ENCODE data around the gene CDC42BPA. TPM values are rescaled to one million over a fixed set of nuclear protein-coding genes. Genes with fewer than 3 reads are reported as not detected.
"Not testable (repeated sequence)": the region's sequence is repeated elsewhere in the genome, so short reads cannot be mapped to it uniquely, and the experiment has no call there.

The CDC42BPA gene
- polyA plus RNA-seq, 3 donors = 36.9 to 40.2 (median 40.0) TPM

DNA sequence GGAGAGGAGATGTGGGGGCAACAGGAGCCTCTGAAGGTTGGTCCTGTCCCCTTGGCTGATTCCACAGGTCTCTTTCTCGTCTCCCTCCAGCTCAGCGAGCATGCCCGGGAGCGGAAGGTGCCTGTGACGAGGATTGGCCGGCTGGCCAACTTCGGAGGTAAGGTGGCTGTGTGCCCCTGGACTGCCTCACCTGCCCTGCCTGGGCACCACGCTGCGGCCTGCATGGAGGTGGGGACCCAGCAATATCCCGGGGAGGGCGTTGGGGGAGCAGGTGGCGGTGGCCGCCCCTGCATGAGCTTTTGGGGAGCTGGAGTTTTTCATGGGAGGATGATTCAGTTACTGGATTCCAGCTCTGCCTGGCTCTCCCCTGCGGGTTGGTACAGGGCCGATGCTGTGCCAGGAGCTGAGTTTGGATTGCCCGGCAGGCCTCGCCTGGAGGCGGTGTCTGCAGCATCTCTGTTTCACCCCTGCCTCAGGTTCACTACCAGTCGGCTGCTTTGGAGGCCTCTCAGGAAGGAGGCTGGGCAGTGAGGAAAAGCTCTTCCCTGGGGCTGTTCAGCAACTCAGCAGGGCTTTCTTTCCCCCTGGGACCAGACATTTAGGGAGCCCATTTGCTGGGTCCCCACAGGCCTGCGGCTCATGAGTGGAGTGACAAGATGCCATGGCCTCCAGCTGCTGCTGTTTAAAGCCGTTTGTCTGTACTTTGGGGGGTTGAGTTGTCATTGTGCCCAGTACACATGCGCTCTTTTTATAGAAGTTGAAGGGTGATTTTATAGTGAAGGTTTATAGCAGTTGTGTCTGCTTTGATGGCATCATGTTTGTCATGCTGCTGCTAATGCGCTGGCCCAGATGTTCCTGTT is 352.5 kb downstream of the CDC42BPA start:
- no peak for DNase-seq

DNA sequence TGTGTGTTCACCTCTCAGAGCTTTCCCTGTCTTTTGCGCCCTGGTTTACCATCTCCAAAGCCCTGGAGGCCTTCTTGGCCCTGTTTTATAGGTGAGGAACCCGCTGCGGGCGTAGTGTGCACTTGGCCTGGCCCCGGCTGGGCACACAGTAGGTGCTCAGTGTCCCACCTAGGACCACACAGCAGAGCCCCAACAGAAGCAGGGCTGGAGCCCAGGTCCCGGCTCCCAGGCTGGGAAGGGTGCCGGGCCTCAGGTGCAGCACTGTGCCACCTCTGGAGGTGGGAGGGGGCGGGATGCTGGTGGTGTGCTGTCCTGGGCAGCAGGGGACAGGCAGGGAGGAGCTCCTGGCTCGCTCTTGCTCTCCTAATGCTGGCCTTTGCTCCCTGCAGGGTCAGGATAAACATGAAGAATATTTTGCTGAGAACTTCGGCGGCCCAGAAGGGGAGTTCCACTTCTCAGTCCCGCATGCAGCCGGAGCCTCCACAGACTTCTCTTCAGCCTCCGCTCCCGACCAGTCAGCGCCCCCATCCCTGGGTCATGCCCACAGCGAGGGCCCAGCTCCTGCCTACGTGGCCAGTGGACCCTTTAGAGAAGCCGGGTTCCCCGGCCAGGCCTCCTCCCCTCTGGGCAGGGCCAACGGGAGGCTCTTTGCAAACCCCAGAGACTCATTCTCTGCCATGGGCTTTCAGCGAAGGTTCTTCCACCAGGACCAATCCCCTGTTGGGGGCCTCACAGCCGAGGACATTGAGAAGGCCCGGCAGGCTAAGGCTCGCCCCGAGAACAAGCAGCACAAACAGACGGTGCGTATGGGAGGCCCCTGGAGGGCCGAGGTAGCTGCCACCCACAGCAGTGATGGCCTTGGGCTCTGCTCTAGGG is 353.4 kb downstream of the CDC42BPA start:
- no peak for DNase-seq

DNA sequence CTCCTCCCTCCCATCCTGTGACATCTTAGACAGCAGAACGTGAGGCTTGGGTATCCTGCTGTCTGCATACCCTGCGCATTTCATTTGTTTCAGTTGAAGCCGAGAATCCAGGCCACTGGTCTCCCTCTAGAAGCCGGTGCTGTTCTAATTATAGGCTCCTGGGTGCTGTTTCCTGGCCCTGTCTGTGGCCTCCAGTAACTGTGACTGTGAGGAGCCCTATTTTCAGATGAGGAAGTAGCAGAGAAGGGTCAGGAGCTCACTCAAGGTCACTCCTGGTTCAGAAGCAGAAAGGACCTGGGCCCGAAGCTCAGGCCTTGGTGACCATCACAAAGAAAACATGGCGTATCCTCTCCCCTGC is 354.2 kb downstream of the CDC42BPA start:
- no peak for DNase-seq

GRCh38 chr1:226962421-226963391 is 355.6 kb downstream of the CDC42BPA start:
- DNase-seq = no peak

- DNase-seq = no peak
Measured at GRCh38 chr1:226960944-226961765, 357.1 kb downstream of the CDC42BPA start.

- no peak for DNase-seq
Measured at GRCh38 chr1:226960256-226960655, 358.0 kb downstream of the CDC42BPA start.

GRCh38 chr1:226958300-226958699 is 360.0 kb downstream of the CDC42BPA start:
- DNase-seq = no peak

DNA sequence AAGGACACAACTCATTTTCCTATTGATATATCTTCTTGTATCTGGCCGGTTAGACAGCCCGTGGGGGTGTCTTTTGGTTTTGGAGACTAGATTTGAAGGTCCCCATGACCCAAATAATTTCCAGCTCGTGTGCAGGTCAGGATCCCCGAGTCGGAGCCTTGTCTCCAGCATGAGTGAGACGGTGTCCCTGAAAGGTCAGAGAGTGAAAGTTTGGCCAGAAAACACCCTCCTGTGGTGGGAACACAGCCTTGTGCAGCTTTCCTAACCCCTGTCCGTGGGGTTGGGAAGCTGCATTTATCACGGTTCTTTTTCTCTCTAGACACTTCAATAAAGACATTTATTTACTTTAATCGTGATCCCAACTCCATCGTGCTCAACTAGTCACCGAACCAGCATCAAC is 360.6 kb downstream of the CDC42BPA start:
- DNase-seq = no peak

GRCh38 chr1:226956942-226957713 is 361.2 kb downstream of the CDC42BPA start:
- DNase-seq = no peak

DNA sequence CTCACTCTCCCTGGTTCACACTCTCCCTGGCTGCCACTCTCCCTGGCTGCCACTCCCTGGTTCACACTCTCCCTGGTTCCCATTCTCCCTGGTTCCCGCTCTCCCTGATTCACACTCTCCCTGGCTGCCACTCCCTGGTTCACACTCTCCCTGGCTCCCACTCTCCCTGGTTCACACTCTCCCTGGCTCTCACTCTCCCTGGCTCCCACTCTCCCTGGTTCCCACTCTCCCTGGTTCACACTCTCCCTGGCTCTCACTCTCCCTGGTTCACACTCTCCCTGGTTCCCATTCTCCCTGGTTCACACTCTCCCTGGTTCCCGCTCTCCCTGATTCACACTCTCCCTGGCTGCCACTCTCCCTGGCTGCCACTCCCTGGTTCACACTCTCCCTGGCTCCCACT is 362.4 kb downstream of the CDC42BPA start:
- DNase-seq = not testable (repeated sequence)

DNA sequence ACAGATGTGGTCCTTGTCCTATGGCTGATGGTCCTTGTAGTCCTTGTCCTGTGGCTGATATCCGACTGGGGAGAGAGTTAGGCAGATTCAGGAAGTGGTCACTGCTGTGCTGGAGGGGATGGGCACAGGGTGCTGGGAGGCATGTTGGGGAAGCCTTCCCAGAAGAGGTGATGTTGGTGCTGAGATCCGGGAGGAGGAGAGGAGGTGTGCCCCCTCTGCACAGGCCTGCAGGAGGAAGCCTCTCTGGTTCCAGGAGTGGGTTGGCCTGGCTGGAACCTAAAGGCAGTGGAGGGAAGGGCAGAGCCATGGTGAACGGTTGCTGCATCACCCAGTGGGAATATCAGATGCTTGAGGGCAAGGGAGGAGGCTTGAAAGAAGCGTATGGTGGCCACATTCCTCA is 363.5 kb downstream of the CDC42BPA start:
- DNase-seq = no peak

DNA sequence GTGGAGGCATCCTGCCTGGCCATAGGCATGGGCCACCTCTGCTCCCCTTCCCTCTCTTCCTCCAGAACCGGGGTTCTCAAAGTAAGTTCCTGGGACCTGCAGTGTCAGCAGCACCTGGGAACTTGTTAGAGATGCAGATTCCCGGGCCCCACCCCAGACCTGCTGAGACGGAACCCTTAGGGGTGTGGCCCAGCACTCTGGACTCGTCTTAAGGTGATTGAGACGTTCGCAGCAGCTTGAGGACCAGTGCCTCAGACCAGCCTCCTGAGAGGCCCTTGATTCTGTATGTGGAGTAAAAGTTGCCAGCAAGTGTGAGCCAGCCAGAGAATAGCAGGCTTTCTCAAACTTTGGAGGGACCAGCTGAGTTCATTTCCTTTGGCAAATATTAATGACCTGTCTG is 364.0 kb downstream of the CDC42BPA start:
- no peak for DNase-seq

DNA sequence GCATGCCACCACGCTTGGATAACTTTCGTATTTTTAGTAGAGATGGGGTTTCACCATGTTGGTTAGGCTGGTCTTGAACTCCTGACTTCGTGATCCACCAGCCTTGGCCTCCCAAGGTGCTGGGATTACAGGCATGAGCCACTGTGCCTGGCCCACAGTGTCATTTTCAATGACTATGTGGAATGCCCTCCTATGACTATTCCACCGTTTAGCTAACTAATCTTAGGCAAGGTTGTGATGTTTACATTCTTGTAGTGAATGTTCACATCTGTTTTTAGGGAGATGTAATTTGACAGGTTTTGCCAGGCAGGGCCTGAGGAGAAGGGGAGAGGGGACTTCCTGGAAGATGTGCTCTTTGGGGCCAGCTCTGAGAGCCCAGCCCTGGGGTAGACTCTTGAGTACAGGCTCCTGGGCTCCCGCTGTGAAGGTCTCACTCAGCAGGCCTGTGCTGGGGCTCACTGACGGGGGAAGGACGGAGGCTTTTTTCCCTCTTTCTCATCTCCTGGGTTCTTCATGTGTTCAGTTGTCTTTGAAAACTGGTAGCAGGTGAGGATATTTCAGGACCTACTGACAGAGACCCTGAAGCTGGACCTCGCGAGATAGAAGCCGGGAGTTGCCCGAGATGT is 365.0 kb downstream of the CDC42BPA start:
- DNase-seq = no peak

- DNase-seq = no peak
Measured at GRCh38 chr1:226952118-226952441, 366.2 kb downstream of the CDC42BPA start.

- DNase-seq = no peak
Measured at GRCh38 chr1:226951286-226952117, 366.8 kb downstream of the CDC42BPA start.

DNA sequence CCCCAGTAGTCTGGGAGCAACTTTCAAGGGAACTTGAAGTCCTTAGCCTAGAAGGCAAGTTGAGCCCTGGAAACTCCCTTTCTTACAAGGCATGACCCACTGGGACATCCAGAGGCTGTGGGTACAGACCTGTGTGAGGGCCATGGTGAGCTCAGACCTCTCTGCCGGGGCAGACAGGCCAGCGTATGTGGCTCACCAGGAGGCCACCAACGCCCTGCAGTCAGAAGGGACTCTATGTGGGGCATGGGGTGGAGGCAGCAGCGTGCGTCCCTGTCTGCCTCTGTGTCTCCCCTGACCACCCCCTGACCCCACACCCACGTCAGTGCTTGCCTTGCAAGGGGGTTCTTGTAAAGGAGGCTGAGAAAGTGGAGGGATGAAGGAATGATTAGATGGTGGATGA is 367.4 kb downstream of the CDC42BPA start:
- DNase-seq = no peak

DNA sequence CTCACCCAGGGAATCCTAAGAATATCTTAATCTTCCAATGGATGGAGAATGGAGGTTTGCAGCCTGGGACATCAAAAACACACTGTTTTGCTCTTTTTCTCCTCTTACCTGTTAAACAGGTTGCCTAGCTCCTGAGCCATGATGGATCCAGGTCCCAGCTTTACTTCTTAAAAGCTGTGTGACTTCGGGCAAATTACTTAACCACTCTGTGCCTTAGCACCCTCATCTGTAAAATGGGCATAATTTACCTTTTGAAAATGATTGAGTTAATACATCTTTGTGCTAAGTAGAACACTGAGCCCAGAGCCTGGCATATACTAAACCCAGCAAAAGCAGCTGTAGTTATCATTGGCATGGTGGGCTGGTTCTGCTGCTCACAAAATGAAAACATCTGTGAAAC is 368.0 kb downstream of the CDC42BPA start:
- DNase-seq = no peak

DNA sequence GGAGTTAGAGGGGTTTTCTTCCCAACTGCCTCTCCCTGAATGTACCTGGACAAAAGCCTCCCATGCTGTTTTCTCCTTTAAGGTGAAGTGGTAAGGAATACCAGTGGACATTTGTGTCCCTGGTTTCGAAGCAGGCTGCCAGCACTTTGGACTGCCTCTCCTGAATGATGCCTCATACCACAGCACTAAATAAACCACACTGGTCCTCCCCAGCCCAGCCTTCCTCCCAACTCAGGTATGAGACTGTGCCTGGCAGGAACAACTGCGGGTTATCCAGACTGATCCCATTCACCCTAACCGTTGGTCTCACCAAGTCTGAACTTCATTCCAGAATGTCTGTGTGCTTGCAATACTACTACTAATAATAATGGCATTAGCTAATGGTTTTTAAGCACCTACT is 368.9 kb downstream of the CDC42BPA start:
- DNase-seq = no peak

- DNase-seq = no peak
Measured at GRCh38 chr1:226948996-226949395, 369.3 kb downstream of the CDC42BPA start.

All from renal pelvis (tissue), 4 donors.